Caki2 (cell line): ENCODE measurements around the gene SMARCC2. TPM values are rescaled to one million over a fixed set of nuclear protein-coding genes. Genes with fewer than 3 reads are reported as not detected.

Experiments
- DNase-seq: peaks from one replicate; pipeline ENCODE4 v3.0.0-alpha.2; 2015; ENCODE audit warnings: low read depth
- in situ Hi-C: cut with HindIII; loops from 2 replicates; pipeline ENCODE4 v1.10.0; 2016; ENCODE audit warnings: low sequenced_read_pairs, low pct_unique_long_range_greater_than_20kb, mixed read lengths
- total RNA-seq: library from RNA; depleted of rRNA; stranded (reverse); fragments of >200 nt; shearing (Covaris generic); gene quantifications from 2 replicates; pipeline ENCODE4 v1.2.3, GENCODE V29; 2014; ENCODE audit warnings: low replicate concordance

SMARCC2 gene
- total RNA-seq, 1 experiment from 2014 or later: 27.0 TPM

DNA sequence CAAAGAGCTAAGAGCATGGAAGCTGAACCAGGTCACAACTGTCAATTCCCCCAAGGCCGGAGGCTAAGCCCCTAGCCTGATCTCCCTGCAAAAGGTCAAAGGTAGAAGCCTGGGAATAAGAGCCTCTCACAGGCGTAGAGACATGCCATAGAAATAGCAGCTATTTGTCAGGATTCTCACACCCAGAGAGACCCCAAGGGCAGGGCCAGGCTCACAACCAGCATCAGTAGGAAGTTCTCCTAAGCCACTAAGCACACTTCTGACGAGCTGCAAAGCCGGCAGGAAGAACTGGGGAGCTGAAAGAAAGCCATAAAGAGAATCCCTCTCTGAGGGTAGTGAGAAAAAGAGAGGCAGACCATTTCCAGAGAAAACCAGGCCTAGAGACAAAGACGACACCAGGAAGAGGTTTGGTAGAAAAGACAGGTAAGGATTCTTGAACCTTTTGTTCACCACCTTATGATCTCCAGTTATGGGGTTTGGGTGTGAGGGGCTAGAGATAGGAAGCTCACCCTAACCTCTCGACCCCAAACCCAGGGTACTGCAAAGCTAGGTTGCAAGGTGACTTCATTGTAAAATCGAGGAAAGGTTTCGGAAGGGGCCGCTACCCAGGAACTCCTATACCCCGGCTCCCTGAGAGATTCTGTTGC, 1.0 kb downstream of the SMARCC2 start:
- DNase-seq: no peak
- in situ Hi-C loops: no loop called here

- DNase-seq: no peak
- in situ Hi-C loops: no loop called here
These were observed 2.3 kb downstream of the SMARCC2 start for GRCh38 chr12:56186957-56187356.

- in situ Hi-C loops: no loop called here
- no peak for DNase-seq
These were observed 10.9 kb downstream of the SMARCC2 start for GRCh38 chr12:56178347-56178746.

GRCh38 chr12:56172839-56173238, 16.4 kb downstream of the SMARCC2 start:
- in situ Hi-C loops: no loop called here
- DNase-seq: no peak

DNA sequence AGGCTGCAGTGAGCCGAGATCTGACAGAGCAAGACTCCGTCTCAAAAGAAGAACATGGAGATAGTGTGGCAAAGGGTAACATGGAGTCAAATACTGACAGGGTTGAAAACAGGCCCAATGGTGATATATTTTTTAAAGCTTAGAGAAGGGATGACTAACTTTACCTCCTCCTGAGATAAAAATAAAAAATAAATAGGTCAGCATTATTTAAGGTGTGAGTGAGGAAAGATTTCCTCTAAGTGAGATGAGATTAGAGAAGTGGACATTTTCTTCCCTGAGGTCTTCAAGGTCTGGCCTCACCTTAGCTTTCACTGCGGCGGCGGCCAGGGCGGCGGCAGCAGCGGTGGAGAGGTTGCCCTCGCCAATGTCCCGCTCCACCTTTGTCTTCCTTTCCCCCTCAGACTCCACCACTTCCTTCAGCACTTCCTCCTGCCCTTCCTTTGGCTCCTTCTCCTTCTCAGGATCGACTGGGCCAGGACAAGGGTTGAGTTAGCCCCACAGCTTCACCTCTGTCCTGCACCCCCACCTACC, 20.0 kb downstream of the SMARCC2 start:
- no peak for DNase-seq
- in situ Hi-C loops: no loop called here

DNA sequence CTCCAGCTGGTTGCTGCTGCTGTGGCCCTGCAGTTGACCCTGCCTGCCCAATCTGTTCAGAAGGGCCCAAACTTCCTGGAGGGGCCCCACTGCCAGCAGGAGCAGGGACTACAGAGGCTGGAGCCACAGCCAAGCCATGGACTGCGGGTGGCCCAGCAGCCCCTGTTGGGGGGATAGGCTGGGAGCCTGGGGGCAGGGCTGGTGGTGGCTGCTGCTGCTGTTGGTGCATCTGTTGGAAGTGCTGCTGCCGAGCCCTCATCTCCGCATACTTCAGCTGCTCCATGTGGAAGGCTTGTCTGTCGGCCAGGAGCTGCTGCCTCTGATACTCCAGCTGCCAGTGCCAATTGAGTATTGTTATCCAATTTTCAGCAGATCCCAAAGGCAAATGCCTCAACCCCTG, 23.9 kb downstream of the SMARCC2 start:
- DNase-seq: no peak
- in situ Hi-C loops: no loop called here

DNA sequence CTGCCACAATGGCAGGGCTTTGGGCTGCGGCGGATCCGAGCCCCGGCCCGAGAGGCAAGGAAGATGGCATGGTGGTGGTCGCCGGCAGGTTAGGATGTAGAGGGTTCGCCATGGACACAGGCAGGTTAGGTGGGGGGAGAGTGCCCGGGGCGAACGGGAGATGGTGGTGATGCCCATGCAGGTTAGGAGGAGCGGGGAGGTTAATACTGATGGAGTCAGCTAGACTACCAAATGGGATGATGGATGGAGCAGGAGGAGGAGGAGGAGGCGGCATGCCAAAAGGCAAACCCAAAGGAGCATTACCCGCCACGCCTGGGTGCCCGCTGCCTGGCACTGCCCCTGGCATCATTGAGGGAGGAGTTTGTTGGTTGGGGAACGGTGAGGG, 24.9 kb downstream of the SMARCC2 start:
- in situ Hi-C loops: no loop called here
- no peak for DNase-seq

DNA sequence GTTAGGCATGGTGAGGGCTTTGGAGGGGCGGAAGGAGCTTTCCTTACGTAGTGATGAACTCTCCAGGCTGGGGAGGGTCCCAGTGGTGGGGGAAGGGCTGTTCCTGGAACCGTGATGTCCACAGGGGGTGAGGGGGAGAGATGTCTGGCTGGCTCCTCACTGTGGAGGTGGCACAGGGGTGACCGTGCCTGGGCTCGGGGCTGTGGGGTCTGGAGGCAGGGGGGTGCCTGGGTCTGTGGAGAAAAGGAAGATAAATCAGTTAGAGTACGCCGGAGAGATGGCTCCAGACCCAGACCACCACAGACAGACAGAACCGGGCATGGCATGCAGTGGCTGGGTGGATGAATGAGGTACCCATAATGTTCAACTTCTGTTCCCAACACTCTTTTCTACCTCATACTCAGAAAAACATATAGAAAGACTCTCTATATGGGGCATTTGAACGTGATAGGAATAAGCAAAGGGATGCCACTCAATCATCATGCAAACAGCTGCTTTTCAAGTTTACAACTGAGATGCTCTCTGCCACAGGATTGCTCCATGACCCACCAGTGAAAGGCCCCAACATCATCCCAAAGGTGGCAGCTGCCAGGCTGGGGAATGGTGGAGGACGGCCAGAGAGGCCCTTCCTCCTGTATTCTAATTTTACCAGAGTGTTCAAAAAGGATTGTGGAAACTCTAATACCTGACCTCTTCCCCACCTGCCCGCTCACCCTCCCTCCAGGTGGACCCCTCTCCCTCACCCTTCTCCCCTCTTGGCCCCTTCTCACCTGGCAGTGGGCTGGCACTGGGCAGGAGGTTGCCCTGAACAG, 25.5 kb downstream of the SMARCC2 start:
- DNase-seq: no peak
- in situ Hi-C loops: no loop called here

DNA sequence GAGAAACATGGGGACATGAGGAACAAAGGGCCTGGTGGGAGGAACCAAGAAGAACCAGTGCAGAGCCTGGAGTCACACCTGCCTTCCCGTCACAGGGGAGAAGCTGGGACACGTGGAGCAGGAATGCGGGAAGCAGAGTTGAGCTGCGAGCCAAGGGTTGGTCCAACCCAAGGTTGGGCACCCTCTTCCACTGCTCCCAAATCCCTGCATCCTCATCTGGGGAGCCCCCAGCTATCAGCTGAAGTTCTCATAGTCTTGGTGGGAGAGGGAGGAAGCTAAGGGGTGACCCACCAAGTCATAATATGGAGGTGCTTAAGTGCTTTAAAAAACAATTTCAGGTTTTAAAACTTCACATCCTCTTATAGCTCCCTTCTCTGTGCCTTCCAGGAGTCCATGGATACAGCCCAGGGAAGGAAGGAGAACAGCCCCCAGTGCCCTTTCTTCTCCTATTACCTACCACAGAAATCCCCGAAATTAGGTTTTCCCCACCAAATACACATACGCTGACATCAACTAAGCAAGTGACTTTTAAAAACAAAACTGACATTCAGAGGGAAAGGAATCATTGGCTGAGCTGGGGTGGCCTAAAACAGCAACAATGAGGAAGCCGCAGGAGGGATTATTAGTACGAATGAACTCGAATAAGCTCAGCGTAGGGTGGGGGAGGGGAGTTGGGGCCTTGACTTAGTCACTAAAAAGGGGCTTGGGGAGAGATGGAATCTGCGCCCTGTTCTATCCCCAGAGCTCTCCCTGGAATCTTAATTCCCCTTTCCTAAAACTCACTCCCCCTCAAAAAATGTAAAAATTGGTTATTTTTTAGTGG, 26.6 kb downstream of the SMARCC2 start:
- in situ Hi-C loops: no loop called here

GRCh38 chr12:56161690-56162351, 27.5 kb downstream of the SMARCC2 start:
- in situ Hi-C loops: no loop called here
- no peak for DNase-seq

More for the DNA sequence above, 26.6 kb downstream of the SMARCC2 start:
- no peak for DNase-seq

GRCh38 chr12:56160894-56161689, 28.2 kb downstream of the SMARCC2 start:
- no peak for DNase-seq
- in situ Hi-C loops: no loop called here

DNA sequence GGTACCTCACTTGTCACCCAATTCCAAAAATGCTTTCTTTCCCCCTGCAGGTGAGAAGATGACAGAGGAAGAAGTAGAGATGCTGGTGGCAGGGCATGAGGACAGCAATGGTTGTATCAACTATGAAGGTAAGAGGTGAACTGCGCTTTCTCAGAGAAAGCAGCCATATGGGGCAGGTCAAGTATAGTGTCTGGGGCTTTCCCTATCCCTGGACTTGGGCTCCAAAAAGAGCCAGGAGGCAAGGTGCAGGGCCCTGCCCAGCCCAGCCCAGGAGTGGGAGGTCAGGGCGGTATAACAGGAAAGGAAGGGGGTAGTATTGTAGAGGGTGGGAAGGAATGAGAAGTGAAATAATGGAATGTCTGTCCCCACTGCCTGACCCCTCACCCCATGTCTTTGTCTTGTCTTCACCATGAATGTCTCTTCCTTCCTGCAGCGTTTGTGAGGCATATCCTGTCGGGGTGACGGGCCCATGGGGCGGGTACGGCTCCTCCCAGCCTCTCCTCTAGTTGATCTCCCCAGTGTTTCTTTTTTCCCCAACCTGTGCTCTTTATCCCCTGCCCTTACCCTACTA, 29.0 kb downstream of the SMARCC2 start:
- no peak for DNase-seq
- in situ Hi-C loops: no loop called here

DNA sequence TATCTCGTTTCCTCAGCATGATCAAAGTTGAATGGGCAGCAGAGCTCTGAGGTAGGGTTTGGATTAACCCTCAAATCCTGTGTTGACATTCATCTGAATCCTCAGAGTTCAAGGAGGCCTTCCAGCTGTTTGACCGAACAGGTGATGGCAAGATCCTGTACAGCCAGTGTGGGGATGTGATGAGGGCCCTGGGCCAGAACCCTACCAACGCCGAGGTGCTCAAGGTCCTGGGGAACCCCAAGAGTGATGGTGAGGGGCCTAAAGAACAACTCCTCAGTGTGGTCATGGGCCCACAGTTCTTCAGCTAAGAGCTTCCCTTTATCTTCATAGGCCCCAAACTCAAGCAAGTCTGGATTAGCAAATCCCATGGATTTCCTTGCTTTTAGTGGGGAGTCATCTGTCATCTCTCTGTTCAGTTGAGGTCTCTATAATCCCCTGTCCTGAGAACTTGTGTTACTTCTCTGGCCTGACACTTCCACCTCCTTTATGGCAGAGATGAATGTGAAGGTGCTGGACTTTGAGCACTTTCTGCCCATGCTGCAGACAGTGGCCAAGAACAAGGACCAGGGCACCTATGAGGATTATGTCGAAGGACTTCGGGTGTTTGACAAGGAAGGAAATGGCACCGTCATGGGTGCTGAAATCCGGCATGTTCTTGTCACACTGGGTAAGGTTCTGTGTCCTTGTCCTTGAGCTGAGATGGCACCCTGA, 29.6 kb downstream of the SMARCC2 start:
- in situ Hi-C loops: no loop called here
- no peak for DNase-seq

- DNase-seq: peak; percentile 65
- in situ Hi-C loops: no loop called here
These were observed 30.3 kb downstream of the SMARCC2 start for GRCh38 chr12:56158926-56159461.

DNA sequence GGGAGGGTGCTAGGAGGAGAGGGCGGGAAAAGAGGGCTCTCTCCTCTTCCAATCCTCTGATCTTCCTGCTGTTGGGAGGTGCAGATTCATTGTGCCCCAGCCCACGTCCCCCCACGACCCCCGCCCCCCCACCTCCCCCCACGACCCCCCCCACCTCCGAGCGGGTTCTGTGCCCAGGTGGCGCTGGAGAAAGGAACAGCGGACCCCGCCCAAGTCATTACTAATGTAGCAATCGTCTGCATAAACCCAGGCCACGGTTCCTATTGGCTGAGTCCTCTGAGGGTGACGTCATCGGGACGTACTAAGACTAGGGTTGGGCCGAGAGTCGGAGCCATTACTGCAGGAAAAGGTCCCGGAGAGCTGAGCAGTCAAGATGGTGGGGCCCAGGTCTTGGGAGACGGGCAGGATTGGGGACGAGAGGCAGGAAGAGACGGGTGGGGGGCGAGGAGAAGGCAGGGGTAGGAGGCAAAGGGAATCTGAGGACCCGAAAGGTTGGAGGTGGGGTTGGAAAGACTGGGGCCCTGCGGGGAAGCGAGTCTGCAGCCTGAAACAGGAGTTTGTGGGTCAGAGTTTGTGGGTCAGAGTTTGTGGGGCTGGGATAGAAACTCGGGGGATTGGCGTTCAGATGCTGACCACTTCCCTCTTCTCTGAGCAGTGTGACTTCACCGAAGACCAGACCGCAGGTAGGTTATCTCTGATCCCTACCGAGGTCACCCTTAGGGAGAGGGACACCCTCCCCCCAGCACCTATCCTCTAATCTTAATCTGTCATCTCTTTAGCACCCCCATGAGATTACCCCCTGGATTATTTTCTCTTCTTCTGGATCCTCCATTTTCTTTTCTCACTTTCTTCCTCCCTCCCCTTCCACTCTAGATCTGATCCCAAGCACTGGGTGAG, 31.0 kb downstream of the SMARCC2 start, which contains the start of gene MYL6:
Gene MYL6 (plus strand): TSS at position 331 of the 897 bp plus-strand sequence. CDS start 43 bp downstream, at position 374.
- DNase-seq: peak; percentile 93
- in situ Hi-C loops: no loop called here
